Thyroid gland (tissue), 4 donors: ENCODE measurements around the gene ADO. TPM values are rescaled to one million over a fixed set of nuclear protein-coding genes. Genes with fewer than 3 reads are reported as not detected.

Source experiments
- DNase-seq, 2 donors: peaks; one replicate each; pipeline ENCODE4 v3.0.0-alpha.2; 2019
- H3K27ac ChIP-seq, 3 donors: fragments of 200-600 bp; sonication (generic); 1 replicate in 2 of 3; 2 replicates in 1 of 3; pipeline ENCODE4 v1.5.1; 2016 to 2019; ENCODE audit warnings: mild to moderate bottlenecking in 1 of 3, moderate library complexity in 1 of 3
- H3K27me3 ChIP-seq: fragments of 200-600 bp; sonication (generic); one replicate; pipeline ENCODE4 v1.5.1; 2019
- H3K36me3 ChIP-seq, 2 donors: fragments of 200-600 bp; sonication (generic); one replicate each; pipeline ENCODE4 v1.5.1; 2016 to 2019
- H3K4me1 ChIP-seq, 2 donors: fragments of 200-600 bp; sonication (generic); one replicate each; pipeline ENCODE4 v1.5.1; 2017 to 2019
- H3K4me3 ChIP-seq, 3 donors: fragments of 200-600 bp; sonication (generic); replicated peaks in 1 of 3; 1 replicate in 2 of 3; 2 replicates in 1 of 3; pipeline ENCODE4 v1.5.1; 2016; ENCODE audit warnings: mild to moderate bottlenecking in 1 of 3
- H3K9me3 ChIP-seq: fragments of 200-600 bp; sonication (generic); one replicate; pipeline ENCODE4 v1.5.1; 2017
- CTCF ChIP-seq, 6 experiments: fragments of 200-600 bp in 3 of 6; fragments of 450-650 bp in 3 of 6; sonication (generic) in 3 of 6; IDR thresholded peaks; one replicate each; pipeline ENCODE4 v1.5.1; 2016 to 2019; ENCODE audit warnings: antibody characterized with exemption in 6 of 6, mild to moderate bottlenecking in 2 of 6, inconsistent platforms in 1 of 6, moderate library complexity in 1 of 6
- POLR2A ChIP-seq, 2 donors: fragments of 450-650 bp; IDR thresholded peaks; one replicate each; pipeline ENCODE4 v1.6.1; 2017; ENCODE audit warnings: antibody characterized with exemption in 2 of 2, mild to moderate bottlenecking in 2 of 2, moderate library complexity in 1 of 2
- WGBS, 2 donors: methylation state at CpG; one replicate each; pipeline ENCODE4 v1.1.5; 2017; 5-methylcytosine and 5-hydroxymethylcytosine counted together
- intact Hi-C: fragments of 100-400 bp; cut with DNase I; formaldehyde crosslinking; loops from one replicate; pipeline ENCODE4 v1.15.1; 2023
- total RNA-seq, 4 donors: library from RNA; depleted of rRNA; stranded (reverse); fragments of >200 nt; gene quantifications; one replicate each; pipeline ENCODE4 v1.2.3, GENCODE V29; 2016

The ADO gene
- total RNA-seq, 4 donors from 2014 or later, result 21.8 to 29.7 (median 24.6) TPM

DNA sequence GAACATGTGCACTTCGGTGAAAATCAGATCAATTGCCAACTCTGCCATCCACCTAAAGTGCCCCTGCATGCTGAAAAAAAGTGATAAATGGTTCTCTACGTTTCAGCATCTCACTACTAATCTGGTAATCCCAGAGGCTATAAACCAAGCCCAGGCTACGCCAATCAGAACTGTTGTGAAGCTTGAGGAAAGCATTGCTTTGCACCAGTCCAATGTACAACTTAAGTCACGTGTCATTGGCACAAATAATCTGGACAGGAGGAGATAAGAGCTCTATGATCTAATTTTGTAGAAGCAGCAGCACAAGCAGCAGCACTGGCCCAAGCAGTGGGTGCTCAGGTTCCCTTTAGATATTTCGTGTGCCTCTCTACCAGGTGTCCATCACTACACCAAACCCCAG is 16.1 kb downstream of the ADO start:
- no peaks in the 10 kb centered on the region for H3K27me3 ChIP-seq
- peaks cover 21 to 23% of the 10 kb centered on the region in 2 donors for H3K4me1 ChIP-seq
- DNase-seq, result no peak
- no peaks in the 10 kb centered on the region for H3K36me3 ChIP-seq
- no peaks in the 10 kb centered on the region for H3K9me3 ChIP-seq
- no peak overlapping the region for H3K27ac ChIP-seq
- WGBS, 2 donors, result 84 to 89% methylated on average over 5 of the region's 5 CpGs
- no peak overlapping the region for H3K4me3 ChIP-seq
- intact Hi-C loops, result no loop called here
- TF ChIP-seq CTCF (IDR thresholded peaks at IDR 0.05), result no peak
- no peak for TF ChIP-seq POLR2A (IDR thresholded peaks at IDR 0.05)

DNA sequence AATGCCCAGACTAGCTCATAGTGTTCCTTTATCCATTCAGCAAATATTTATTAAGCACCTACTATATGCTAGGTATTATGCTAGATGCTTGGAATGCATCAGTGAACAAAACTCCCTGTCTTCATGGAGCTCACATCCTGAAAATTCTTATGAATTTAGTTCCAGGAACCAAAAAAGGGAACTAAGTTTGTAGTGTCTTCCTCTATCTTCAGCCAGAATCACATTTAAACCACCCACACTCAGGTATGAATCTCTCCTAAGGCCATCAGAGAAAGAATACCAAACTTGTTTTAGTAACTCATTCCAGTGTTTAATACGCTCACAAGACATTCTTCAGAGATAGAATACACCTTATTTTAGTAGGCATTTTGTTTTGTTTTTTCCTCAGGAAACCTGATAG is 21.8 kb downstream of the ADO start:
- DNase-seq, result no peak
- no peaks in the 10 kb centered on the region for H3K4me1 ChIP-seq
- intact Hi-C loops, result no loop called here
- no peak for TF ChIP-seq POLR2A (IDR thresholded peaks at IDR 0.05)
- TF ChIP-seq CTCF (IDR thresholded peaks at IDR 0.05), result no peak
- no peaks in the 10 kb centered on the region for H3K27me3 ChIP-seq
- H3K27ac ChIP-seq, result no peak overlapping the region
- H3K9me3 ChIP-seq, result no peaks in the 10 kb centered on the region
- no peaks in the 10 kb centered on the region for H3K36me3 ChIP-seq
- 89 to 94% methylated on average over 1 of the region's 1 CpG for WGBS, 2 donors
- H3K4me3 ChIP-seq, result no peak overlapping the region

DNA sequence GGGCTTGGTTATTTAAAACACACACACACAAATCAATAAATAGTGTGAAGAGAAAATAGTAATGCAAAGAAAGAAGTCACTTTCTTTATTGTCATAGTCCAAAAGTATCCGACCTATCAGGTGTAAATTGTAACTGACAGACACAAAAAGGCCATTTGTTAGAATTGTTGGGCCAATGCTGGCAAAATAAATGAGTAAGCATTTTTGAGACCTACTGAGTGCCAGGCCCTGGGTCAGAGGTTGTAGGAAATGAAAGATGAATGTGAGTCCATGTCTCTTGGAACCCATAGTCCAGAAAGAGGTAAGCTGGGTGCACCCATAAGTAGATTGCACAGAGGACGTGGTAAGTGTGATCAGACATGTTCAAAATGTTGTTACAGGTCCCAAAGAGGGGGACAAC is 25.1 kb downstream of the ADO start:
- no peak for DNase-seq
- WGBS, 2 donors, result 85 to 86% methylated on average over 2 of the region's 2 CpGs
- Histone ChIP-seq H3K4me3 (no peak overlapping the region), H3K27ac (no peak overlapping the region), H3K27me3 (no peaks in the 10 kb centered on the region), H3K4me1 (no peaks in the 10 kb centered on the region), H3K36me3 (no peaks in the 10 kb centered on the region), H3K9me3 (no peaks in the 10 kb centered on the region)
- TF ChIP-seq CTCF (IDR thresholded peaks at IDR 0.05) (no peak), POLR2A (IDR thresholded peaks at IDR 0.05) (no peak)
- intact Hi-C loops, result no loop called here

- Histone ChIP-seq H3K36me3 (no peaks in the 10 kb centered on the region), H3K27me3 (no peaks in the 10 kb centered on the region), H3K4me1 (no peaks in the 10 kb centered on the region), H3K9me3 (no peaks in the 10 kb centered on the region), H3K4me3 (no peak overlapping the region), H3K27ac (no peak overlapping the region)
- 57 to 65% methylated on average over 4 of the region's 4 CpGs for WGBS, 2 donors
- TF ChIP-seq CTCF (IDR thresholded peaks at IDR 0.05) (no peak), POLR2A (IDR thresholded peaks at IDR 0.05) (no peak)
- intact Hi-C loops, result no loop called here
- DNase-seq, result no peak
These were observed 26.2 kb downstream of the ADO start for GRCh38 chr10:62830679-62831078.

GRCh38 chr10:62831346-62831745 is 26.8 kb downstream of the ADO start:
- TF ChIP-seq CTCF (IDR thresholded peaks at IDR 0.05), result no peak
- TF ChIP-seq POLR2A (IDR thresholded peaks at IDR 0.05), result no peak
- no peaks in the 10 kb centered on the region for H3K4me1 ChIP-seq
- intact Hi-C loops, result no loop called here
- no peak for DNase-seq
- H3K36me3 ChIP-seq, result no peaks in the 10 kb centered on the region
- H3K27ac ChIP-seq, result no peak overlapping the region
- no peak overlapping the region for H3K4me3 ChIP-seq
- WGBS, 2 donors, result 55 to 68% methylated on average over 2 of the region's 2 CpGs
- no peaks in the 10 kb centered on the region for H3K9me3 ChIP-seq
- H3K27me3 ChIP-seq, result no peaks in the 10 kb centered on the region
